ENCODE results near the gene RIMS3.

DNA sequence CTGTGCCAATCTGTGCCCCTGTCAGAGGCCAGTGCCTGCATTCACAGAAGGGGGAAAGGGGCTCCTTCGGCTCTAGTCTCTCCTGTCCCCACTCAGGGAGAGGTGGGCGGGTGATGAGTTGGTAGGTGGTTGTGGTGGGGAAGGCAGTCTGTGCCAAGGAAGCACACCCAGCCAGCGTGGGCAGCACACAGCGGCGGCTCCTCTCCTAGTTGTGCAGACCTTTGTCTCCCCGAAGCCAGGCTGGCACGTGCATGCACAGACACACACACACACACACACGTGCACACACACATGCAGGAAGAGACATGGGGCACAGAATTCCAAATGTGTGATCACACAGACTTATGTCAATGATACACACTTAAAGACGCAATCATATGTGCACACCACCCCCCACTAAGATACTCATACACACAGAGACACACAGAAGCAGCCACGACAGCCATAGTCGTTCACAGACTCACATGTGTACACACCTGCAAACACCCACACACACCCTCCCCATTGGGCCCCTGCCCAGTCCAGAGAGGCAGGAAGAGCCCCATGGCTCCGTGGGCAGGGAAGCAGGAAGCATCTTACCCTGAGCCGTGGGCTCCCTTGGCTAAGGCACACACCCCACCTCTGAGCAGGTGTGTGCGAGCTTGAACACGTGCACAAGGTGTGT is 16.4 kb downstream of the RIMS3 start:
- TF ChIP-seq EZH2phosphoT487 (IDR thresholded peaks at IDR 0.05; ENCODE audit: low read depth), result no peak
- TF ChIP-seq, protein P1, sequence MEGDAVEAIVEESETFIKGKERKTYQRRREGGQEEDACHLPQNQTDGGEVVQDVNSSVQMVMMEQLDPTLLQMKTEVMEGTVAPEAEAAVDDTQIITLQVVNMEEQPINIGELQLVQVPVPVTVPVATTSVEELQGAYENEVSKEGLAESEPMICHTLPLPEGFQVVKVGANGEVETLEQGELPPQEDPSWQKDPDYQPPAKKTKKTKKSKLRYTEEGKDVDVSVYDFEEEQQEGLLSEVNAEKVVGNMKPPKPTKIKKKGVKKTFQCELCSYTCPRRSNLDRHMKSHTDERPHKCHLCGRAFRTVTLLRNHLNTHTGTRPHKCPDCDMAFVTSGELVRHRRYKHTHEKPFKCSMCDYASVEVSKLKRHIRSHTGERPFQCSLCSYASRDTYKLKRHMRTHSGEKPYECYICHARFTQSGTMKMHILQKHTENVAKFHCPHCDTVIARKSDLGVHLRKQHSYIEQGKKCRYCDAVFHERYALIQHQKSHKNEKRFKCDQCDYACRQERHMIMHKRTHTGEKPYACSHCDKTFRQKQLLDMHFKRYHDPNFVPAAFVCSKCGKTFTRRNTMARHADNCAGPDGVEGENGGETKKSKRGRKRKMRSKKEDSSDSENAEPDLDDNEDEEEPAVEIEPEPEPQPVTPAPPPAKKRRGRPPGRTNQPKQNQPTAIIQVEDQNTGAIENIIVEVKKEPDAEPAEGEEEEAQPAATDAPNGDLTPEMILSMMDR (IDR thresholded peaks at IDR 0.05; ENCODE audit: low read depth, low read length), result no peak
